Loucy (cell line): ENCODE results near the gene FAM53B.

Experiments
- H2AFZ ChIP-seq: fragments of 200-600 bp; sonication (generic); 2 replicates; pipeline ENCODE4 v1.6.0; 2016; ENCODE audit warnings: antibody characterized with exemption, mild to moderate bottlenecking, low read length, moderate library complexity
- H3F3A ChIP-seq: fragments of 200-600 bp; 2 replicates; pipeline ENCODE4 v1.6.0; 2016; ENCODE audit warnings: antibody characterized with exemption, low read depth, mild to moderate bottlenecking
- H3K27me3 ChIP-seq: fragments of 200-600 bp; sonication (generic); 2 replicates; pipeline ENCODE4 v1.6.1; 2014; ENCODE audit warnings: low read length, mild to moderate bottlenecking; ENCODE audit not compliant: insufficient read depth, poor library complexity, severe bottlenecking
- H3K36me3 ChIP-seq: fragments of 200-600 bp; sonication (generic); 2 replicates; pipeline ENCODE4 v1.6.1; 2016; ENCODE audit warnings: low read length; ENCODE audit not compliant: insufficient read depth
- H3K4me1 ChIP-seq: fragments of 200-600 bp; sonication (generic); 2 replicates; pipeline ENCODE4 v1.5.1; 2014; ENCODE audit warnings: low read length, mild to moderate bottlenecking; ENCODE audit not compliant: insufficient read depth, poor library complexity, severe bottlenecking
- H3K4me2 ChIP-seq: fragments of 200-600 bp; sonication (generic); 2 replicates; pipeline ENCODE4 v1.6.0; 2014; ENCODE audit warnings: antibody characterized with exemption, low read length, low read depth, mild to moderate bottlenecking; ENCODE audit not compliant: poor library complexity, severe bottlenecking
- H3K4me3 ChIP-seq: fragments of 200-600 bp; sonication (generic); 2 replicates; pipeline ENCODE4 v1.5.1; 2014; ENCODE audit warnings: low read length, mild to moderate bottlenecking, mixed read lengths; ENCODE audit not compliant: poor library complexity, severe bottlenecking
- H3K79me2 ChIP-seq: fragments of 200-600 bp; sonication (generic); 2 replicates; pipeline ENCODE4 v1.6.1; 2014; ENCODE audit warnings: low read length; ENCODE audit not compliant: insufficient read depth
- H3K9ac ChIP-seq: fragments of 200-600 bp; sonication (generic); 2 replicates; pipeline ENCODE4 v1.6.0; 2014; ENCODE audit warnings: mild to moderate bottlenecking, low read depth, low read length, moderate library complexity; ENCODE audit not compliant: poor library complexity, severe bottlenecking
- H3K9me2 ChIP-seq: fragments of 200-600 bp; sonication (generic); replicated peaks from 2 replicates; pipeline ENCODE4 v1.6.1; 2016; ENCODE audit warnings: low read depth, low read length, mixed read lengths
- H3K9me3 ChIP-seq: fragments of 200-600 bp; sonication (generic); 2 replicates; pipeline ENCODE4 v1.6.1; 2014; ENCODE audit warnings: mild to moderate bottlenecking, antibody characterized with exemption, low read length, low read depth; ENCODE audit not compliant: insufficient read depth
- H4K20me1 ChIP-seq: fragments of 200-600 bp; sonication (generic); 2 replicates; pipeline ENCODE4 v1.6.0; 2014; ENCODE audit warnings: antibody characterized with exemption, low read length, mild to moderate bottlenecking; ENCODE audit not compliant: insufficient read depth, poor library complexity, severe bottlenecking
- CTCF ChIP-seq: fragments of 200-600 bp; sonication (generic); conservative IDR thresholded peaks from 2 replicates; pipeline ENCODE4 v1.5.1; 2014; ENCODE audit warnings: mild to moderate bottlenecking, antibody characterized with exemption, low read length
- EZH2phosphoT487 ChIP-seq: fragments of 200-600 bp; IDR thresholded peaks from 2 replicates; pipeline ENCODE4 v1.6.1; 2018; ENCODE audit warnings: antibody characterized with exemption, mild to moderate bottlenecking, moderate library complexity, borderline replicate concordance

The FAM53B gene

GRCh38 chr10:124656541-124656940 is 87.6 kb downstream of the FAM53B start:
- peaks cover 23% of the 10 kb centered on the region for H3K4me1 ChIP-seq
- H2AFZ ChIP-seq, result no peak overlapping the region
- no peaks in the 10 kb centered on the region for H3K27me3 ChIP-seq
- H3K9ac ChIP-seq, result no peak overlapping the region
- H3K4me2 ChIP-seq, result no peak overlapping the region
- H3K9me3 ChIP-seq, result no peaks in the 10 kb centered on the region
- no peak for TF ChIP-seq CTCF
- no peak overlapping the region for H3K4me3 ChIP-seq
- no peaks in the 10 kb centered on the region for H3F3A ChIP-seq
- peaks cover 63% of the 10 kb centered on the region; the same call in 1 of the 2 replicates for H3K79me2 ChIP-seq
- H3K9me2 ChIP-seq, result no peaks in the 10 kb centered on the region
- H3K36me3 ChIP-seq, result peaks cover 16% of the 10 kb centered on the region; the same call in 1 of the 2 replicates
- peaks cover 15% of the 10 kb centered on the region for H4K20me1 ChIP-seq

- TF ChIP-seq CTCF (no peak), EZH2phosphoT487 (no peak)
- H3K4me1 ChIP-seq, result peaks cover 28% of the 10 kb centered on the region
- no peak overlapping the region for H3K4me2 ChIP-seq
- H2AFZ ChIP-seq, result no peak overlapping the region
- H3K36me3 ChIP-seq, result peaks cover 16% of the 10 kb centered on the region; the same call in 1 of the 2 replicates
- H3K9ac ChIP-seq, result no peak overlapping the region
- H3K9me3 ChIP-seq, result no peaks in the 10 kb centered on the region
- peaks cover 61% of the 10 kb centered on the region; the same call in 1 of the 2 replicates for H3K79me2 ChIP-seq
- no peaks in the 10 kb centered on the region for H3K9me2 ChIP-seq
- H3K27me3 ChIP-seq, result no peaks in the 10 kb centered on the region
- H3K4me3 ChIP-seq, result no peak overlapping the region
- peaks cover 15% of the 10 kb centered on the region for H4K20me1 ChIP-seq
- H3F3A ChIP-seq, result no peaks in the 10 kb centered on the region
These were observed 88.1 kb downstream of the FAM53B start for GRCh38 chr10:124656113-124656490.

GRCh38 chr10:124655191-124656112 is 88.7 kb downstream of the FAM53B start:
- no peak overlapping the region for H3K4me3 ChIP-seq
- H3K9ac ChIP-seq, result no peak overlapping the region
- peaks cover 34% of the 10 kb centered on the region for H3K4me1 ChIP-seq
- no peak overlapping the region for H3K4me2 ChIP-seq
- H3K27me3 ChIP-seq, result no peaks in the 10 kb centered on the region
- no peak overlapping the region for H2AFZ ChIP-seq
- peaks cover 16% of the 10 kb centered on the region; the same call in 1 of the 2 replicates for H3K36me3 ChIP-seq
- TF ChIP-seq EZH2phosphoT487, result no peak
- TF ChIP-seq CTCF, result no peak
- no peaks in the 10 kb centered on the region for H3F3A ChIP-seq
- peaks cover 15% of the 10 kb centered on the region for H4K20me1 ChIP-seq
- no peaks in the 10 kb centered on the region for H3K9me2 ChIP-seq
- peaks cover 55% of the 10 kb centered on the region; the same call in 1 of the 2 replicates for H3K79me2 ChIP-seq
- H3K9me3 ChIP-seq, result no peaks in the 10 kb centered on the region
